Brain microvascular endothelial cell (primary cell): Measurements from ENCODE around the gene RAB20.

ENCODE experiments used
- DNase-seq: peaks from one replicate; pipeline ENCODE4 v3.0.0-alpha.2; 2020
- H3K27ac ChIP-seq: fragments of 250-450 bp; sonication (Bioruptor Pico); 2 replicates; pipeline ENCODE4 v1.5.1; 2020; ENCODE audit warnings: mild to moderate bottlenecking, moderate library complexity
- H3K27me3 ChIP-seq: fragments of 250-450 bp; sonication (Bioruptor Pico); replicated peaks from 2 replicates; pipeline ENCODE4 v1.5.1; 2020; ENCODE audit warnings: mild to moderate bottlenecking
- H3K36me3 ChIP-seq: fragments of 250-450 bp; sonication (Bioruptor Pico); replicated peaks from 2 replicates; pipeline ENCODE4 v1.5.1; 2020; ENCODE audit warnings: mild to moderate bottlenecking
- H3K4me3 ChIP-seq: 2 replicates; pipeline ENCODE4 v1.5.1; 2011; ENCODE audit warnings: low read depth, mild to moderate bottlenecking, control low read depth, low read length, moderate library complexity
- in situ Hi-C: cut with HindIII; loops from 2 replicates; pipeline ENCODE4 v1.10.0; 2017; ENCODE audit warnings: low sequenced_read_pairs, low pct_ligation_motif_present
- TF ChIP-seq, protein P1 (sequence below): IDR thresholded peaks from 2 replicates; pipeline ENCODE4 v1.5.1; 2011; ENCODE audit warnings: low read depth, mild to moderate bottlenecking, moderate library complexity, low read length, control low read depth, inconsistent platforms; ENCODE audit errors: missing control alignments

Gene RAB20

DNA sequence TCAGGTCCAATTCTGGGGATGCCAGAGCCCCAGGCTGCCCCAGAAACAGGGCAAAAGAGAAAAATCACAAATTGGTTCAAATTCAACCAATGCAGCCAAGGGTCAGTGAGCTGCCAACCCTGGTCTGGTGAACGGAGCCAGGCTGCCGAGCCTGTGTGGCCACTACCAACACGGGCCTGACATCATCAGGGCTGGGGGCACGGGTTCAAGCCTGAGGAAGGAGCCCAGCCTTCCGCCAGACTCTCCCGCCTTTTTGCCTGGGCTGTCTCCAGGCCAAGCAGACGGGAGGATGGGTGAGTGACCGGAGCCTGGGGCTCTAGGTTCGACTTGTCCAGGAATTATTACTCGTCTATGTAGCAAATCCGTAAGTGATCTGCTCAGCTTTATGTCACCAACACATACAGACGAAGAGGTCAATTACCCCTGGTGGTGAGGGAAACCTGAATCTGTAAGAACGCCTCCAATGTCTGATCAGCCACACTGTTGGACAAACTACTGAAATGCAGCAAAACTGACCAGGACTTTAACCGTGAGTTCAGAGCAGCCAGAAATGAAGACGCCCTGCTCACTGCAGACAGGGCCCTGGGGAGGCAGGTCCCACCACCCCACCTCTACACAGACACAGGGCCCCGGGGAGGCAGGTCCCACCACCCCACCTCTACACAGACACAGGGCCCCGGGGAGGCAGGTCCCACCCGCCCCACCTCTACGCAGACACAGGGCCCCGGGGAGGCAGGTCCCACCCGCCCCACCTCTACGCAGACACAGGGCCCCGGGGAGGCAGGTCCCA lies 31.8 kb downstream of the RAB20 start:
- Histone ChIP-seq H3K27me3 (no peaks in the 10 kb centered on the region), H3K4me3 (no peak overlapping the region), H3K36me3 (no peaks in the 10 kb centered on the region), H3K27ac (no peak overlapping the region)
- in situ Hi-C loops = no loop called here
- TF ChIP-seq, protein P1, sequence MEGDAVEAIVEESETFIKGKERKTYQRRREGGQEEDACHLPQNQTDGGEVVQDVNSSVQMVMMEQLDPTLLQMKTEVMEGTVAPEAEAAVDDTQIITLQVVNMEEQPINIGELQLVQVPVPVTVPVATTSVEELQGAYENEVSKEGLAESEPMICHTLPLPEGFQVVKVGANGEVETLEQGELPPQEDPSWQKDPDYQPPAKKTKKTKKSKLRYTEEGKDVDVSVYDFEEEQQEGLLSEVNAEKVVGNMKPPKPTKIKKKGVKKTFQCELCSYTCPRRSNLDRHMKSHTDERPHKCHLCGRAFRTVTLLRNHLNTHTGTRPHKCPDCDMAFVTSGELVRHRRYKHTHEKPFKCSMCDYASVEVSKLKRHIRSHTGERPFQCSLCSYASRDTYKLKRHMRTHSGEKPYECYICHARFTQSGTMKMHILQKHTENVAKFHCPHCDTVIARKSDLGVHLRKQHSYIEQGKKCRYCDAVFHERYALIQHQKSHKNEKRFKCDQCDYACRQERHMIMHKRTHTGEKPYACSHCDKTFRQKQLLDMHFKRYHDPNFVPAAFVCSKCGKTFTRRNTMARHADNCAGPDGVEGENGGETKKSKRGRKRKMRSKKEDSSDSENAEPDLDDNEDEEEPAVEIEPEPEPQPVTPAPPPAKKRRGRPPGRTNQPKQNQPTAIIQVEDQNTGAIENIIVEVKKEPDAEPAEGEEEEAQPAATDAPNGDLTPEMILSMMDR = no peak
- DNase-seq = no peak

DNA sequence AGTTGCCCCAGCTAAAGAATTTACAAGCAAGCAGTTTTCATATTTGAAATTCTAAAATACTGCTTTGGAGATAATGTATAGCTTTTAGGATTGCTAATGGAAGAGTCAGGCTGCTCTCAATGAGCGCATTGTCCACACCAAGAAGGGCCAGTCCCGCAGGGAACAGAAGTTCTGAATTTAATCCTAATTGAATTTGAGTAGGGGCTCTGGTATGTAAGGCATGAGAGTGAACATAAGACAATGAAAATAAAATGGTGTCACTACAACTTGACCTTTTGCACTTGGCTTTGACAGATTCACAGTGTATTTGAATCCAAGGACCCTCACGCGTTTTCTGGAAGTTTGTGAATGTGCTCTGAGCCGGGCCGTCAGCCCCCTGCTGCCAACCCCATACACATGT lies 32.6 kb downstream of the RAB20 start:
- in situ Hi-C loops = no loop called here
- no peak for DNase-seq
- no peaks in the 10 kb centered on the region for H3K36me3 ChIP-seq
- TF ChIP-seq, protein P1 = no peak
- no peaks in the 10 kb centered on the region for H3K27me3 ChIP-seq
- H3K27ac ChIP-seq = no peak overlapping the region
- H3K4me3 ChIP-seq = no peak overlapping the region

DNA sequence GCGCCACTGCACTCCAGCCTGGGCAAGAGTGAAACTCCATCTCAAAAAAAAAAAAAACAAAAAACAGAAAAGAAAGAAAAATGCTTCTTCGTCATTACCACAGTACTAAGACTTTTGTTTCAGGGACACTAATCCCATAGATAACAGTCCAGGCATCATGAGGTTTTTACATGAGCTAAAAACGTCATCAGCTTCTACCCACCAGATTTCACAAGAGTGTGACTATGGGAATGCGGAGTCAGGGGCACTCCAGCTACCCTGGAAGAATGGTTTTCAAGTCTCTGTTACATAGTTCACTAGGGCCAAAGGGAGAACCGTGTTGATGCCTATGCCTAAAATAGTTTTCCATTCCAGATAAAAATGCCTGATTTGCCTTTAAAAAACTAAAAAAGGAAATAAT lies 33.2 kb downstream of the RAB20 start:
- peak; percentile 64 for DNase-seq
- H3K27ac ChIP-seq = no peak overlapping the region
- TF ChIP-seq, protein P1 = no peak

DNA sequence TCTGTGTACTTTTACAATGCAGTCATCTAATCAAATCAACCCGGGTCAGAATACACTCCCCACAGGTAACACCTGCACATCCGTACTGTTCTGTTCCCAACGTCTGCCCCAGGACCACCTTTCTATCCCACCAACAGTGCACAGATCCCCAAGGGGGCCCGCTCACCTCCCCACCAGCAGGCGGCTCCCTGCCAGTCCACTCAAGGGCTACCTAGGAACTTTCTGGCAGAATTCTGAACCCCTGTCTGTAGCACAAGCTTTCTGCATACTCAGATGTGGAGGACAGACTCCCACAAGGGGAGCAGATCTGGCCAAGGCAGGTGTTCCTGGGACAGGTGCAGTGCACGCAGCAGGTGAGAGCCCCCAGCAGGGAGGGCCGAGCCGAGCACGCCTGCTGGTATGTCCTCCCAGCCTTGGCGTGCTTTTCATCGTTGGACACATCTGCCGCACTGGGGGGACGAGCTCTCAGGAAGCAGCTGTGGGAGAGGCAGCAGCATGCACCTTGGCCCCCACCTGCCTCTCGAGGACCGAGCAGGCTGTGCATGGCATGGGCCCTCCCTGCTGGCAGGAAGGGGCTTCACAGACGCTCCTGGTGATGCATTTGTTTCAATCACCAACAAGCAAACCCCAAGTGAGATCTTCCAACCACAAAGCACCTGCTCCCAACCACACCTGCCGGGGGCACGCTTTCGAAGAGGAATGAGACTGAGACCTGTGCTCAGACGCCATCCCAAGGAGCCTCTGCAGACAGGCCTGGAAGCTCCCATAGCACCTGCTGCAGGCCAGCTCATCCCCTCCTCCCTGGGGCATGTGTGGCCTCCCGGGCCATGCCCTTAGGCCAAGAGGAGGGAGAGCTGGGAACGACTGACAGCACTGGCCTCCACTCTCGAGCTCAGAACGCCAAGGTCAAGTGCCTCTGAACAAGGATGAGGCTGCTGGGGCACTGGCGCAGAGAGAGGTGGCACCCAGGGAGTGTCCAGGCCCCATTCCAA lies 35.9 kb downstream of the RAB20 start:
- DNase-seq = no peak
- Histone ChIP-seq H3K27me3 (no peaks in the 10 kb centered on the region), H3K4me3 (no peak overlapping the region), H3K36me3 (no peaks in the 10 kb centered on the region), H3K27ac (no peak overlapping the region)
- in situ Hi-C loops = no loop called here
- TF ChIP-seq, protein P1 = no peak

More for the DNA sequence above, 33.2 kb downstream of the RAB20 start:
- no peaks in the 10 kb centered on the region for H3K27me3 ChIP-seq
- in situ Hi-C loops = no loop called here
- no peaks in the 10 kb centered on the region for H3K36me3 ChIP-seq
- no peak overlapping the region for H3K4me3 ChIP-seq

DNA sequence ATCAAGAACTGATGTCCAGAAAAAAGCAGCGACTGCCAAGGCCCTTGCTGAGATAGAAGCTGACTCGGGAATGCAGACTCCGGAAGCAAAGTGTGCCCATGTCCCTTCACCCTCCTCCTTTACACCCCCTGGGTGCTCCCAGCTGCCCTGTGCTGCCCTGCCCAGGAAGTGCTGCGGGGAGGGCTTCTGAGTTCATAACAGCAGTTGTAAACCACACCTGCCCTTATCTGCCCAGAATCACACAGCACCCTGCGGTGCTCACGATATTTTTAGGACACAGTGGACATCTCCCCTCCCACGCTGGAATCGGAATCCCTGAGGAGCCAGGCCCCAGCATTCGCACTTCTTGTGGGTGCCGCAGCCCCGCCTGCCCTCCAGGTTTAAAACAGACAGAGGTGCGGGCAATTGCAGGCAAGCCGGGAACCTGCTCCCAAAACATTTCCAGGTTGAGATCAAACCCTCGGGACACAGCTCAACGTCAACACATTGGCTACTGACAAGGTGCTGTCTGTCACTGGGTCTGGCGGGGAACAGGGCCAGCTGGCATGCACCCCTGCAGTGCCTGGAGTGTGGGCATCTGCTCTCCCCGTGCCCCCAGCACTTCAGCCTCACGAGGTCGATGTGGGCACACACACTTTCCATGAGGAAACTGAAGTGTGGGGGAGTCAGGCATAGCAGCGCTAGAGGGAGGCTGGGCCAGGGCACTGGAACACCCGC lies 36.8 kb downstream of the RAB20 start:
- H3K36me3 ChIP-seq = no peaks in the 10 kb centered on the region
- in situ Hi-C loops = no loop called here
- H3K27ac ChIP-seq = no peak overlapping the region
- TF ChIP-seq, protein P1 = no peak
- DNase-seq = no peak
- no peaks in the 10 kb centered on the region for H3K27me3 ChIP-seq
- H3K4me3 ChIP-seq = no peak overlapping the region
